HCT116 (cell line): Measurements from ENCODE around the gene GPR84. TPM values are rescaled to one million over a fixed set of nuclear protein-coding genes. Genes with fewer than 3 reads are reported as not detected.

ENCODE experiments used
- ATAC-seq: fragments of 200-7000 bp; cut with Tn5 transposase; 2 replicates; pipeline ENCODE4 v1.9.1; 2020; ENCODE audit warnings: mild to moderate bottlenecking, moderate library complexity
- BruUV-seq: library from RNA; stranded (reverse); fragments of 400-500 nt; replicated peaks from 2 replicates; lab custom pipeline; 2021; lab: Mats Ljungman, UMichigan
- CTCF ChIA-PET: fragments of 300-600 bp; sonication (Branson Sonifier 250); formaldehyde crosslinking; loops from one replicate; lab custom pipeline; 2021; ENCODE audit warnings: antibody characterized with exemption; lab: Charles Lee
- POLR2A ChIA-PET: fragments of 300-600, 350-600 bp; sonication (Branson Sonifier 250); formaldehyde crosslinking; loops from one replicate; lab custom pipeline; 2021; ENCODE audit warnings: antibody characterized with exemption; lab: Charles Lee
- RAD21 ChIA-PET, 2 experiments: fragments of 300-600 bp; sonication (Branson Sonifier 250); formaldehyde crosslinking; loops; one replicate each; lab custom pipeline; 2023; ENCODE audit warnings: low total read pairs in 2 of 2; ENCODE audit not compliant: uncharacterized antibody in 2 of 2, unreplicated experiment in 2 of 2, low non-redundant PET in 1 of 2; lab: Charles Lee
- DNase-seq: peaks from one replicate; pipeline ENCODE4 v3.0.0-alpha.2; 2010; ENCODE audit warnings: low read depth, low spot score
- H2AFZ ChIP-seq: fragments of 200-600 bp; shearing (Covaris generic), sonication (generic); 2 replicates; pipeline ENCODE4 v1.6.1; 2017; ENCODE audit warnings: low read depth, mixed run types, mixed read lengths, antibody characterized with exemption, low read length; ENCODE audit not compliant: poor library complexity, severe bottlenecking
- H3K27ac ChIP-seq: 2 replicates; pipeline ENCODE4 v1.5.1; 2012; ENCODE audit warnings: low read depth, low read length
- H3K27me3 ChIP-seq: fragments of 200-600 bp; sonication (generic); 2 replicates; pipeline ENCODE4 v1.6.1; 2016; ENCODE audit warnings: mixed run types, low read length, mixed read lengths; ENCODE audit not compliant: insufficient read depth
- H3K36me3 ChIP-seq, 2 experiments: fragments of 200-500 bp in 1 of 2; fragments of 200-600 bp in 1 of 2; sonication (Bioruptor generic) in 1 of 2; sonication (generic) in 1 of 2; 2 replicates each; pipeline versions ENCODE4 v1.5.1 to v1.6.1; 2014 to 2016; ENCODE audit warnings: low read length in 2 of 2, inconsistent platforms in 1 of 2, mixed read lengths in 1 of 2, mixed run types in 1 of 2; ENCODE audit not compliant: insufficient read depth in 2 of 2, control insufficient read depth in 1 of 2
- H3K4me1 ChIP-seq, 2 experiments: fragments of 200-600 bp in 1 of 2; sonication (generic) in 1 of 2; 2 replicates each; pipeline versions ENCODE4 v1.5.1 to v1.6.1; 2012 to 2017; ENCODE audit warnings: low read length in 2 of 2, inconsistent platforms in 1 of 2, mild to moderate bottlenecking in 1 of 2, mixed read lengths in 1 of 2, mixed run types in 1 of 2, moderate library complexity in 1 of 2; ENCODE audit not compliant: insufficient read depth in 2 of 2, control insufficient read depth in 1 of 2
- H3K4me2 ChIP-seq: fragments of 200-600 bp; sonication (generic); 2 replicates; pipeline ENCODE4 v1.6.1; 2017; ENCODE audit warnings: mixed run types, low read length, mixed read lengths
- H3K4me3 ChIP-seq, 2 experiments: fragments of 200-600 bp in 1 of 2; sonication (generic) in 1 of 2; replicated peaks in 1 of 2; 2 replicates each; pipeline ENCODE4 v1.5.1; 2011 to 2016; ENCODE audit warnings: low read length in 2 of 2, control low read depth in 1 of 2, low read depth in 1 of 2, mild to moderate bottlenecking in 1 of 2, mixed read lengths in 1 of 2, mixed run types in 1 of 2
- H3K79me2 ChIP-seq: fragments of 200-600 bp; sonication (generic); 2 replicates; pipeline ENCODE4 v1.6.1; 2017; ENCODE audit warnings: mild to moderate bottlenecking, mixed run types, low read length, moderate library complexity, mixed read lengths; ENCODE audit not compliant: insufficient read depth
- H3K9ac ChIP-seq: fragments of 200-600 bp; sonication (generic); 2 replicates; pipeline ENCODE4 v1.6.1; 2016; ENCODE audit warnings: low read length, mixed read lengths
- H3K9me2 ChIP-seq: fragments of 200-600 bp; sonication (generic), shearing (Covaris generic); 2 replicates; pipeline ENCODE4 v1.6.1; 2017; ENCODE audit warnings: mixed run types, mild to moderate bottlenecking, moderate library complexity; ENCODE audit not compliant: insufficient read depth
- H3K9me3 ChIP-seq, 2 experiments: fragments of 200-500 bp in 1 of 2; fragments of 200-600 bp in 1 of 2; sonication (Bioruptor generic) in 1 of 2; sonication (generic) in 1 of 2; 2 replicates each; pipeline ENCODE4 v1.6.1; 2014 to 2017; ENCODE audit warnings: low read length in 2 of 2, mixed read lengths in 2 of 2, inconsistent platforms in 1 of 2, low read depth in 1 of 2, mild to moderate bottlenecking in 1 of 2, mixed run types in 1 of 2, moderate library complexity in 1 of 2; ENCODE audit not compliant: control insufficient read depth in 1 of 2, insufficient read depth in 1 of 2
- H4K20me1 ChIP-seq: fragments of 200-600 bp; sonication (generic), shearing (Covaris generic); 2 replicates; pipeline ENCODE4 v1.6.1; 2017; ENCODE audit warnings: mixed run types, mild to moderate bottlenecking, moderate library complexity; ENCODE audit not compliant: insufficient read depth
- CBX3 ChIP-seq: IDR thresholded peaks from 2 replicates; pipeline ENCODE4 v1.6.1; 2012; ENCODE audit warnings: low read depth
- CEBPB ChIP-seq: IDR thresholded peaks from 2 replicates; pipeline ENCODE4 v1.6.1; 2012; ENCODE audit warnings: low read depth
- CTCF ChIP-seq, 3 experiments: fragments of 200-600 bp in 1 of 3; sonication (generic) in 1 of 3; IDR thresholded peaks in 2 of 3; conservative IDR thresholded peaks in 1 of 3; 2 replicates each; pipeline ENCODE4 v1.5.1; 2012 to 2017; ENCODE audit warnings: low read depth in 2 of 3, low read length in 2 of 3, antibody characterized with exemption in 1 of 3, borderline replicate concordance in 1 of 3, control low read depth in 1 of 3, mild to moderate bottlenecking in 1 of 3, mixed read lengths in 1 of 3, mixed run types in 1 of 3, moderate library complexity in 1 of 3; ENCODE audit not compliant: insufficient read depth in 1 of 3
- EGR1 ChIP-seq: IDR thresholded peaks from 2 replicates; pipeline ENCODE4 v1.6.1; 2012; ENCODE audit warnings: low read depth
- ELF1 ChIP-seq: IDR thresholded peaks from 2 replicates; pipeline ENCODE4 v1.6.1; 2012; ENCODE audit warnings: low read depth, borderline replicate concordance
- EZH2 ChIP-seq: fragments of 200-600 bp; sonication (generic); IDR thresholded peaks from 2 replicates; pipeline ENCODE4 v1.6.1; 2017; ENCODE audit warnings: antibody characterized with exemption, mixed run types
- EZH2phosphoT487 ChIP-seq: fragments of 200-600 bp; IDR thresholded peaks from 2 replicates; pipeline ENCODE4 v1.6.1; 2018; ENCODE audit warnings: antibody characterized with exemption, borderline replicate concordance
- FOSL1 ChIP-seq: IDR thresholded peaks from 2 replicates; pipeline ENCODE4 v1.6.1; 2012; ENCODE audit warnings: low read depth
- JUND ChIP-seq: IDR thresholded peaks from 2 replicates; pipeline ENCODE4 v1.6.1; 2012
- MAX ChIP-seq: IDR thresholded peaks from 2 replicates; pipeline ENCODE4 v1.6.1; 2012
- POLR2A ChIP-seq: IDR thresholded peaks from 2 replicates; pipeline ENCODE4 v1.7.0; 2011; ENCODE audit warnings: borderline replicate concordance; ENCODE audit not compliant: insufficient read depth, insufficient read length; ENCODE audit errors: extremely low read depth
- RAD21 ChIP-seq: IDR thresholded peaks from 2 replicates; pipeline ENCODE4 v1.6.1; 2012; ENCODE audit warnings: low read depth, mild to moderate bottlenecking
- SIN3A ChIP-seq: IDR thresholded peaks from 2 replicates; pipeline ENCODE4 v1.6.1; 2012; ENCODE audit warnings: low read depth
- SP1 ChIP-seq: IDR thresholded peaks from 2 replicates; pipeline ENCODE4 v1.6.1; 2012; ENCODE audit warnings: low read depth
- SRF ChIP-seq: IDR thresholded peaks from 2 replicates; pipeline ENCODE4 v1.6.1; 2012; ENCODE audit warnings: low read depth
- YY1 ChIP-seq: IDR thresholded peaks from 2 replicates; pipeline ENCODE4 v1.6.1; 2011; ENCODE audit warnings: low read length, low read depth, moderate library complexity, mild to moderate bottlenecking; ENCODE audit not compliant: insufficient replicate concordance; ENCODE audit errors: extremely low read depth
- ZBTB33 ChIP-seq: IDR thresholded peaks from 2 replicates; pipeline ENCODE4 v1.6.1; 2011; ENCODE audit warnings: mild to moderate bottlenecking, low read length, moderate library complexity; ENCODE audit not compliant: insufficient replicate concordance; ENCODE audit errors: extremely low read depth
- ZFX ChIP-seq: fragments of 450-650 bp; IDR thresholded peaks from 2 replicates; pipeline ENCODE4 v1.6.1; 2017
- ZNF274 ChIP-seq: fragments of 200-500 bp; sonication (Bioruptor generic); IDR thresholded peaks from 2 replicates; pipeline ENCODE4 v1.6.1; 2014; ENCODE audit warnings: mild to moderate bottlenecking, low read depth, low read length, inconsistent platforms
- intact Hi-C: fragments of 100-400 bp; cut with micrococcal nuclease; formaldehyde crosslinking; loops from 2 replicates; pipeline ENCODE4 v1.10.0; 2022
- total RNA-seq: library from RNA; stranded (reverse); gene quantifications from one replicate; pipeline ENCODE4 v1.2.1, GENCODE V29; 2021; ENCODE audit not compliant: unreplicated experiment

Gene GPR84
- total RNA-seq, 1 experiment from 2014 or later, result not detected

- H3K4me2 ChIP-seq, result no peak overlapping the region
- BruUV-seq, result no TSS peak
- intact Hi-C loops, result no loop called here
- no peaks in the 10 kb centered on the region for H4K20me1 ChIP-seq
- H3K9ac ChIP-seq, result no peak overlapping the region
- no peaks in the 10 kb centered on the region for H3K9me3 ChIP-seq
- H3K4me1 ChIP-seq, result peaks cover 0 to 10% of the 10 kb centered on the region in 2 experiments; a peak in 2 of 4 replicates
- DNase-seq (no peak), ATAC-seq (no peak)
- peaks cover 22 to 32% of the 10 kb centered on the region in 2 experiments for H3K36me3 ChIP-seq
- H2AFZ ChIP-seq, result no peak overlapping the region
- CTCF ChIA-PET, result interaction anchor here (1.1 kb wide), 1 partner anchor 10 kb away, joined by 6 read pairs; no protein-coding TSS in a partner anchor
- TF ChIP-seq EZH2phosphoT487, result no peak
- TF ChIP-seq MAX, result no peak
- no peak for TF ChIP-seq ELF1
- no peak for TF ChIP-seq JUND
- no peak for TF ChIP-seq CTCF (IDR thresholded peaks at IDR 0.05 in 2 of 3, conservative IDR thresholded peaks at IDR 0.05 in 1 of 3; ENCODE audit: borderline replicate concordance in 1 of 3, insufficient read depth in 1 of 3, low read depth in 2 of 3, low read length in 2 of 3)
- TF ChIP-seq YY1, result no peak
- no peak for TF ChIP-seq SP1
- TF ChIP-seq ZBTB33, result no peak
- no peak for TF ChIP-seq EZH2
- TF ChIP-seq CBX3, result no peak
- no peak for TF ChIP-seq ZNF274
- TF ChIP-seq RAD21, result no peak
- TF ChIP-seq SRF, result no peak
- no peak for TF ChIP-seq FOSL1
- no peak for TF ChIP-seq POLR2A
- no peak for TF ChIP-seq CEBPB
- TF ChIP-seq SIN3A, result no peak
- TF ChIP-seq EGR1, result no peak
- TF ChIP-seq ZFX, result no peak
- POLR2A ChIA-PET, result no interaction called here
- H3K27ac ChIP-seq, result no peak overlapping the region
- no peaks in the 10 kb centered on the region for H3K9me2 ChIP-seq
- H3K27me3 ChIP-seq, result no peaks in the 10 kb centered on the region
- no peak overlapping the region for H3K4me3 ChIP-seq
- RAD21 ChIA-PET, result no interaction called here
- peaks cover 8% of the 10 kb centered on the region for H3K79me2 ChIP-seq
Measured at GRCh38 chr12:54409267-54409666, 45.0 kb upstream of the GPR84 start.
